ENCODE data around the gene SEMA3F.
A peak's percentile ranks its signal among the peaks of the same experiment; 100 is the strongest.
"Not testable (repeated sequence)": the region's sequence is repeated elsewhere in the genome, so short reads cannot be mapped to it uniquely, and the experiment has no call there.

SEMA3F gene

DNA sequence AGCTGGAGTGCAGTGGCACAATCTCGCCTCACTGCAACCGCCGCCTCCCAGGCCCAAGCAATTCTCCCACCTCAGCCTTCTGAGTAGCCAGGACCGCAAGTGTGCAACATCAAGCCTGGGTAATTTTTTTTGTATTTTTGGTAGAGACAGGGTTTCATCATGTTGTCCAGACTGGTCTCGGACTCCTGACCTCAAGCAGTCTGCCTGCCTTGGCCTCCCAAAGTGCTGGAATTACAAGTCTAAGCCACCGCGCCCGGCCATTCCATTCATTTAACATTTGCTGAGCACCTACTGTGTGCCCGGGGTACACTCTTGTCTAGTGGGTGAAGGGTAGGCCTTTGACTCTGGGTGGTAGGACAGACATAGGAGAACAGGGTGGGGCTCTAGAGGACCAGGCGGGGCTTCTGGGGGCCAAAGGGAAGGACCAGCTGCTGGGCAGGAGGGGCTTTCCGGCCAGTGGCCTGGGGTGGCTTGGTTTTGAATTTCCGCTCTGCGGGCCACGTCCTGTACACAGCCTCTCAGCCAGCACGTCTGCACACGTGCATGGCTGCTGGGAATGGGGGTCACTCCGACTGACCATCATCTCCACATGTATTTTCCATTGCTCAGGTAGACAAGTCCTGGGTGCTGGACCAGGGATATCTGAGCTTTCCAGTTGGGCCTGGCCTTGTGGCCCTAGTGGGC lies 52.4 kb downstream of the SEMA3F start:
- H3K4me3 ChIP-seq (ENCODE audit: control insufficient read depth, low read depth, low read length), result no peak overlapping the region
- DNase-seq (ENCODE audit: low read depth), result no peak
- TF ChIP-seq, protein P1, sequence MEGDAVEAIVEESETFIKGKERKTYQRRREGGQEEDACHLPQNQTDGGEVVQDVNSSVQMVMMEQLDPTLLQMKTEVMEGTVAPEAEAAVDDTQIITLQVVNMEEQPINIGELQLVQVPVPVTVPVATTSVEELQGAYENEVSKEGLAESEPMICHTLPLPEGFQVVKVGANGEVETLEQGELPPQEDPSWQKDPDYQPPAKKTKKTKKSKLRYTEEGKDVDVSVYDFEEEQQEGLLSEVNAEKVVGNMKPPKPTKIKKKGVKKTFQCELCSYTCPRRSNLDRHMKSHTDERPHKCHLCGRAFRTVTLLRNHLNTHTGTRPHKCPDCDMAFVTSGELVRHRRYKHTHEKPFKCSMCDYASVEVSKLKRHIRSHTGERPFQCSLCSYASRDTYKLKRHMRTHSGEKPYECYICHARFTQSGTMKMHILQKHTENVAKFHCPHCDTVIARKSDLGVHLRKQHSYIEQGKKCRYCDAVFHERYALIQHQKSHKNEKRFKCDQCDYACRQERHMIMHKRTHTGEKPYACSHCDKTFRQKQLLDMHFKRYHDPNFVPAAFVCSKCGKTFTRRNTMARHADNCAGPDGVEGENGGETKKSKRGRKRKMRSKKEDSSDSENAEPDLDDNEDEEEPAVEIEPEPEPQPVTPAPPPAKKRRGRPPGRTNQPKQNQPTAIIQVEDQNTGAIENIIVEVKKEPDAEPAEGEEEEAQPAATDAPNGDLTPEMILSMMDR (conservative IDR thresholded peaks at IDR 0.05; ENCODE audit: control insufficient read depth, insufficient read depth, low read depth, low read length), result no peak

DNA sequence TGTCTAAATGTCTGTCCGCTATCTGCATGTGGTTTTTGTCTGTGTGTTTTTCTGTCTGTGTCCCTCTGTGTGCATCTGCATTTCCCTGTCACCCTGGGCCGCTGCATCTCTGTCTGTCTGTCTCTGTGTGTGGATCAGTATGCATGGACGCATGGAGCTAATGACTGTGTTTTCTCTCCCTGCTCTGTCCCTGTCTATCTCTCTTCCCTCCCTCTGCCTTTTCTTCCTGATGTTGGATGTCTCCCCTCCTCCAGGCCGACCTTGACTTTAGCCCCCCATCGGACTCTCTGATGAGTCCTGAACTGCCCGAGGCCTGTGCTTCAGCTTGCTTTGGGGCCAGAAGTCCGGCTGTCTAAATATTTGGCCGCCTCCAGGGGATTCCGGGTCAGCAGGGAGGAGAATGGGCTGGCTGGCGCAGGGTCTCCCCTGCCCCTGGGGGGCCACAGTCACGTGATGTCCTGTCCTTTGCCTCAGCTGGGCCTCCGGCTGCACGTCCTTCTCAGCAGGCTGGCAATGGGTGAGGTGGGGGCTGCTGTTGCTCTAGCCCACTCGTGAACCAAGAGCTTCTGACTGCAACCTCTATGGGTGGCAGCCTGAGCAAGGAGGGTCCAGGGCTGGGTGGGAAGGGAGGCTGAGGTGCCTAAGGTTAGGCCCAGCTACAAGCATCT lies 53.7 kb downstream of the SEMA3F start:
- TF ChIP-seq, protein P1 (conservative IDR thresholded peaks at IDR 0.05; ENCODE audit: control insufficient read depth, insufficient read depth, low read depth, low read length), result no peak
- no peak overlapping the region for H3K4me3 ChIP-seq (ENCODE audit: control insufficient read depth, low read depth, low read length)
- DNase-seq (ENCODE audit: low read depth), result no peak

DNA sequence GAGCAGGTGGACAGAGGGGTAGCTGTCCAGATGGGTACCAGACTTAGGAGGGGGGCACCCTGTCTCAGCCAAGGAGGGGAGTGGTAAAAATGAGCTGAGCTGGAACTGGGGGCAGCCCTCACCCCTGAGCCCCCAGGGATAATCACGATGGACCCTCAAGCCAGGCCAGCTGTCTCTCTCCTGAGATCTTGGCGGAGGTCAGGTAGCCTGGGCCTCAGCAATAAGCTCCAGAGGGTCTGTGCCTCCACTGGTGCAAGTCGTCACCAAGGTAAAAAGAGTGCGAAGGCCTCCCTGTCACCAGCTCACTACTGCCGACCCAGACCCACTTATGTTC lies 55.0 kb downstream of the SEMA3F start:
- TF ChIP-seq, protein P1 (conservative IDR thresholded peaks at IDR 0.05; ENCODE audit: control insufficient read depth, insufficient read depth, low read depth, low read length), result no peak
- no peak overlapping the region for H3K4me3 ChIP-seq (ENCODE audit: control insufficient read depth, low read depth, low read length)
- DNase-seq (ENCODE audit: low read depth), result no peak

DNA sequence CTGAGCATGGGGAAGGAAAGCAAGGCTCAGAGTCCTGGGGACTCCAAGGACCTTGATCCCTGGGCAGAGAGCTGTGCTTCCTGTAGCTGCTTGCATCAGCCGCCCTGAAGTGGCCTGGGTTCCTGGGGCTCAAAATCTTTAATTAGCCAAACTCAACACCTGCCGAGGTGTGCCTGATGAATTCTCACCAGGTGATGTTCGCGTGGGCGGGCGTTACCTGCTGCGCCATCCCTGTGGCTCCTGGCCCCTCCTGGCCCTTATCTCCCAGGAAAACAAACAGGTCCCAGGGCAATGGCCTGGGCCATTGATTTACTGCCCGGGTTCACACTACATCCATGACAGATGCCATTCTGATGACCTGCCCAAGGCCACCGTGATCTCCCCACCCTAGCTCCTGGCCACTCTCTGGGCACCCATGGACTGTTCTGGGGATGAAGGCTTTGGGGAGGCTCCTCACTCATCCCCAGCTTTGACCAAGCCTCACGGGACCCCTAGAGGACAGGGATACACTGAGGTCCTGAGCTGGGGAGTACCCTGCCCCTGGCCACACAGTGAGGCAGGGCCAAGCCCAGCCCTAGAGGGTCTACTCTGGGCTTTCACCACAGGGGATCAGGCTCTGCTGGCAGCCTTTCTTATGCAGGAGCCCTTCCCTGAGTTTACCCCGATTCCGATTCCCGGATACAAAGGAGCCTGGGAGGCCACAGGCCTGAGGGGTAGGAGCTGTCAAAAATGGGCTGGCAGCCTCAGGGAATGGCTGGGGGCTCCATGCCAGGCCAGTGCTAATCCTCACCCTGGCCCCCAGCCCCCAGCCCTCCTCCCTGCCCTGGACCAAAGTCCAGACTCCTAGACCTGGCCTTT lies 55.6 kb downstream of the SEMA3F start:
- DNase-seq (ENCODE audit: low read depth), result no peak
- no peak overlapping the region for H3K4me3 ChIP-seq (ENCODE audit: control insufficient read depth, low read depth, low read length)
- TF ChIP-seq, protein P1 (conservative IDR thresholded peaks at IDR 0.05; ENCODE audit: control insufficient read depth, insufficient read depth, low read depth, low read length), result no peak

DNA sequence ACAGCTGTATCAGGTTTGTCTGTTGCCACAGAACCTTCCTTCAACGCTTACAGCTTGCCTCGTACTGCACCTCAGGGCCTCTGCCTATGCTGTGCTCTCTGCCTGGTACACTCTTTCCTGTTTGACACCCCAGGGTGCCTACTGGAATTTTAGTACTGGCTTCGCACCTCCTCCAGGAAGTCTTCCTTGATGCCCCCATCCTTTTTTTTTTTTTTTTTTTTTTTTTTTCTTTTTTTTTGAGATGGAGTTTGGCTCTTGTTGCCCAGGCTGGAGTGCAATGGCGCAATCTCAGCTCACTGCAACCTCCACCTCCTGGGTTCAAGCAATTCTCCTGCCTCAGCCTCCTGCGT lies 56.2 kb downstream of the SEMA3F start:
- not testable (repeated sequence) for DNase-seq (ENCODE audit: low read depth)

DNA sequence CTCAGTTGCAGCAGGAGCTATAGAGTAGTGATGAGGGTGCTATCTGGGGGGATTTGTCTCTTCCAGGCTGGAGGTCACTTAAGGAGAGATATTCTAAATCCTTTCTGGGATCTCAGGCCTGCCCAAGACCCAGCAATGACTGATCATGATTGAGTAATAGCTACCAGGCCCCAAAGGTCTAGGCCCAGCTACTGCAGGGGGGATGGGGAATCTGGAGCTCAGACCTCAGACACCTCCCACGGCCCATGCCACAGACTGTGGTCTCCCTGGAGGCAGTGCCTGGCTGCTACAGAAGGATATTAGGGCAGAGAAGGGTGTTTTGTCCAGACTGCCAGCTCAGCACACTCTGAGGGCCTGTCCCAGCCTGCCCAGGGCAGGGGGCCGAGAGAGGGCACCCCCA lies 56.8 kb downstream of the SEMA3F start:
- TF ChIP-seq, protein P1 (conservative IDR thresholded peaks at IDR 0.05; ENCODE audit: control insufficient read depth, insufficient read depth, low read depth, low read length), result no peak
- peak; percentile 53 for DNase-seq (ENCODE audit: low read depth)
- no peak overlapping the region for H3K4me3 ChIP-seq (ENCODE audit: control insufficient read depth, low read depth, low read length)

More for the DNA sequence above, 56.2 kb downstream of the SEMA3F start:
- not testable (repeated sequence) for H3K4me3 ChIP-seq (ENCODE audit: control insufficient read depth, low read depth, low read length)

DNA sequence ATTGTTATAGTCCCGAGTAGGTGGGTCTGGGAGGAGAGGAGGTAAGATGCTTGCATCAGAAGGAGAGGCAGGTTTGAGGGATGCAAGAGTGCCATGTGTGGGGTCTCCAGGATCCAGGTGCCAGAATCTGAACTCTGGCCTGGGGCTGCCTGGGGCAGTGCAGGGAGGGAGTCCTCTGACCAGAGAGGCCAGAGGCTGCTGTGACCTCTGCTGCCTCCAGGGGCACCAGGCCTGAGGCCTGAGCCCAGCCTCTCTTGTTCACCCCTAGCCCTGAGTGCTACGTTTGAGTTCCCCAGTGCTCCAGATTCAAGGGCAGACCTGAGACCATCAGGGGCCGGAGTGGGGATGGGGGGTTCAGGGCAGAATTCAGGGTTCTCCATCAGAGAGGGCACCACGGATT lies 57.4 kb downstream of the SEMA3F start:
- no peak for DNase-seq (ENCODE audit: low read depth)
- TF ChIP-seq, protein P1 (conservative IDR thresholded peaks at IDR 0.05; ENCODE audit: control insufficient read depth, insufficient read depth, low read depth, low read length), result no peak
- no peak overlapping the region for H3K4me3 ChIP-seq (ENCODE audit: control insufficient read depth, low read depth, low read length)
